Keratinocyte (primary cell): ENCODE measurements around the gene MBLAC1.

ENCODE experiments used
- EZH2 ChIP-seq: IDR thresholded peaks from one replicate; pipeline ENCODE4 v1.6.1; 2012; ENCODE audit warnings: inconsistent platforms, mild to moderate bottlenecking, low read length, moderate library complexity
- TF ChIP-seq, protein P1 (sequence below), 3 experiments: IDR thresholded peaks in 1 of 3; conservative IDR thresholded peaks in 1 of 3; optimal IDR thresholded peaks in 1 of 3; 2 replicates in 2 of 3; 3 replicates in 1 of 3; pipeline versions ENCODE3 to v1.5.1; 2011; ENCODE audit warnings: low read length in 3 of 3, mild to moderate bottlenecking in 3 of 3, moderate library complexity in 2 of 3, control low read depth in 1 of 3, inconsistent platforms in 1 of 3; ENCODE audit not compliant: insufficient read depth in 2 of 3; ENCODE audit errors: extremely low read depth in 1 of 3

DNA sequence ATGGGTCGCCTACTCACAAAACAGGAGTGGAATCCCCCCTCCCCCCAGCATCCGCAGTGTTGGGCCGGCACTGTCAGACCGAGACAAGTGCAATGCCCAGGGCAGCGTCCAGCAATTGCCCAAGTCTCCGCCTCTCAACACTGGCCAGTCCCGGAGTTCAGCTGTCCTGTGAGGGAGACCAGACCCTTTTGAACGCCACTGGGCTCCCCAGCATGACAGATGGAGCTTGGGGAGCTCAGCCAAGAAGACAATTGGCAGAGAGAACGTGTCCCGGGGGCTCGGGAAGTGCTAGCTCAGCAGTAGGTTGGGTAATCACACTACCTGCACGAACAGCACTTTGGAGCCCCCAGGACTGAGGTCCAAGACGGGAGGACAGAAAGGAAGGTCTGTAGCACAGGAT is 33.3 kb upstream of the MBLAC1 start:
- TF ChIP-seq, protein P1, sequence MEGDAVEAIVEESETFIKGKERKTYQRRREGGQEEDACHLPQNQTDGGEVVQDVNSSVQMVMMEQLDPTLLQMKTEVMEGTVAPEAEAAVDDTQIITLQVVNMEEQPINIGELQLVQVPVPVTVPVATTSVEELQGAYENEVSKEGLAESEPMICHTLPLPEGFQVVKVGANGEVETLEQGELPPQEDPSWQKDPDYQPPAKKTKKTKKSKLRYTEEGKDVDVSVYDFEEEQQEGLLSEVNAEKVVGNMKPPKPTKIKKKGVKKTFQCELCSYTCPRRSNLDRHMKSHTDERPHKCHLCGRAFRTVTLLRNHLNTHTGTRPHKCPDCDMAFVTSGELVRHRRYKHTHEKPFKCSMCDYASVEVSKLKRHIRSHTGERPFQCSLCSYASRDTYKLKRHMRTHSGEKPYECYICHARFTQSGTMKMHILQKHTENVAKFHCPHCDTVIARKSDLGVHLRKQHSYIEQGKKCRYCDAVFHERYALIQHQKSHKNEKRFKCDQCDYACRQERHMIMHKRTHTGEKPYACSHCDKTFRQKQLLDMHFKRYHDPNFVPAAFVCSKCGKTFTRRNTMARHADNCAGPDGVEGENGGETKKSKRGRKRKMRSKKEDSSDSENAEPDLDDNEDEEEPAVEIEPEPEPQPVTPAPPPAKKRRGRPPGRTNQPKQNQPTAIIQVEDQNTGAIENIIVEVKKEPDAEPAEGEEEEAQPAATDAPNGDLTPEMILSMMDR (optimal IDR thresholded peaks at IDR 0.05 in 1 of 3, IDR thresholded peaks at IDR 0.05 in 1 of 3, conservative IDR thresholded peaks at IDR 0.05 in 1 of 3; ENCODE audit: extremely low read depth in 1 of 3, insufficient read depth in 2 of 3, low read length in 3 of 3), result no peak
- no peak for TF ChIP-seq EZH2
